ENCODE measurements around the gene XAB2.

DNA sequence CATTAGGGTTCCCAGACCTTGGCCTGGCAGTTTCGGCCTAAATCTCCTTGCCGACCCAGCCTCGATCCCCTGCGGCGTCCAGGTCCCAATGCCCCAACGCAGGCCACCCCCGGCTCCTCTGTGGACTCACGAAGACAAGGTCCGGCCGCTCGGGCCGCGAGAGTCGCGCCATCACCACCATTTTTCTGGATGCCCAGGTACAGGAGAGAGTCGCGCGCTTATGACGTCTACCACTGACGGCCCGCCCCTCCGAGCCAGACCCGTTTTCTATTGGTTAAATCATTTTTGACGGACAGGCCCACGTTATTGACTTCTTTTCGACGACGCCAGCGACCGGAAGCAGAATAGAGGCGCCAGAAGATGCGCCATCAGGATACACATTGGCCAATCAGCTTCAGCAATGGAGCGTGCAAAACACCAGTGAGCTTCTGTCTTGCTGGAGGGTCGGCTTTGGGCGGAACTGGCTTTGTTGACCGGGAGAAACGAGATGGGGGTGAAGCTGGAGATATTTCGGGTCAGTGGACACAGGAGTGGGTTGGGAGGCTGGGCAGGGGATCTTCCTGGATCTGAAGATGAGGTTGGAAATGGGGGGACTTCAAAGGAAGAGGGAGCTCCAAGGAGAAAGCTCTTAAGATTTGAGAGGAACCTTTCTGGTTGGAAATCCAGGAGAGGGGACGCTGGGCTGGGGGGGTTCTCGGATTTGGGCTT lies at the start of gene XAB2, which contains the start of gene PET100:
- TF ChIP-seq, protein P1, sequence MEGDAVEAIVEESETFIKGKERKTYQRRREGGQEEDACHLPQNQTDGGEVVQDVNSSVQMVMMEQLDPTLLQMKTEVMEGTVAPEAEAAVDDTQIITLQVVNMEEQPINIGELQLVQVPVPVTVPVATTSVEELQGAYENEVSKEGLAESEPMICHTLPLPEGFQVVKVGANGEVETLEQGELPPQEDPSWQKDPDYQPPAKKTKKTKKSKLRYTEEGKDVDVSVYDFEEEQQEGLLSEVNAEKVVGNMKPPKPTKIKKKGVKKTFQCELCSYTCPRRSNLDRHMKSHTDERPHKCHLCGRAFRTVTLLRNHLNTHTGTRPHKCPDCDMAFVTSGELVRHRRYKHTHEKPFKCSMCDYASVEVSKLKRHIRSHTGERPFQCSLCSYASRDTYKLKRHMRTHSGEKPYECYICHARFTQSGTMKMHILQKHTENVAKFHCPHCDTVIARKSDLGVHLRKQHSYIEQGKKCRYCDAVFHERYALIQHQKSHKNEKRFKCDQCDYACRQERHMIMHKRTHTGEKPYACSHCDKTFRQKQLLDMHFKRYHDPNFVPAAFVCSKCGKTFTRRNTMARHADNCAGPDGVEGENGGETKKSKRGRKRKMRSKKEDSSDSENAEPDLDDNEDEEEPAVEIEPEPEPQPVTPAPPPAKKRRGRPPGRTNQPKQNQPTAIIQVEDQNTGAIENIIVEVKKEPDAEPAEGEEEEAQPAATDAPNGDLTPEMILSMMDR (IDR thresholded peaks at IDR 0.05): no peak
- TF ChIP-seq EZH2 (IDR thresholded peaks at IDR 0.05; ENCODE audit: borderline replicate concordance, insufficient read depth, low read depth, low read length, poor library complexity, severe bottlenecking): no peak

Data from B cell (primary cell).